Stomach (tissue), 9 donors: Measurements from ENCODE around the gene ROBO2. TPM values are rescaled to one million over a fixed set of nuclear protein-coding genes. Genes with fewer than 3 reads are reported as not detected.

Experiments used
- DNase-seq, 2 donors: peaks; one replicate each; pipeline versions ENCODE4 v3.0.0 to v3.0.0-alpha.2; 2013 to 2019
- H3K27ac ChIP-seq, 5 donors: fragments of 200-600 bp in 4 of 5; sonication (generic) in 4 of 5; one replicate each; pipeline ENCODE4 v1.5.1; 2013 to 2019; ENCODE audit warnings: mild to moderate bottlenecking in 1 of 5, moderate library complexity in 1 of 5
- H3K27me3 ChIP-seq, 3 donors: fragments of 200-600 bp; sonication (generic); one replicate each; pipeline ENCODE4 v1.5.1; 2017 to 2019; ENCODE audit warnings: mixed run types in 1 of 3
- H3K36me3 ChIP-seq, 4 donors: fragments of 200-600 bp; sonication (generic); 1 replicate in 3 of 4; 2 replicates in 1 of 4; pipeline ENCODE4 v1.5.1; 2016 to 2019
- H3K4me1 ChIP-seq, 4 donors: fragments of 200-600 bp; sonication (generic); one replicate each; pipeline ENCODE4 v1.5.1; 2016 to 2019
- H3K4me3 ChIP-seq, 4 donors: fragments of 200-600 bp; sonication (generic) in 3 of 4; one replicate each; pipeline ENCODE4 v1.5.1; 2016 to 2019; ENCODE audit warnings: mild to moderate bottlenecking in 1 of 4
- H3K9me3 ChIP-seq, 4 donors: fragments of 200-600 bp; sonication (generic); one replicate each; pipeline ENCODE4 v1.5.1; 2016 to 2019
- EP300 ChIP-seq: sonication (generic); formaldehyde crosslinking; IDR thresholded peaks from one replicate; pipeline ENCODE4 v1.6.1; 2017; ENCODE audit warnings: antibody characterized with exemption
- POLR2A ChIP-seq, 4 donors: fragments of 450-650 bp; IDR thresholded peaks; one replicate each; pipeline ENCODE4 v1.6.1; 2016; ENCODE audit warnings: antibody characterized with exemption in 4 of 4, control low read depth in 2 of 4, mild to moderate bottlenecking in 1 of 4, moderate library complexity in 1 of 4
- POLR2AphosphoS5 ChIP-seq, 3 donors: sonication (generic); formaldehyde crosslinking; IDR thresholded peaks; one replicate each; pipeline ENCODE4 v1.6.1; 2016; ENCODE audit warnings: antibody characterized with exemption in 3 of 3
- WGBS, 5 donors: extraction: QIAGEN DNeasy Blood & Tissue Kit in 3 of 5; methylation state at CpG; one replicate each; pipeline versions ENCODE4 v1.1.5 to v1.1.7; 2013 to 2018; 5-methylcytosine and 5-hydroxymethylcytosine counted together
- intact Hi-C: fragments of 100-400 bp; cut with DNase I; formaldehyde crosslinking; loops from one replicate; pipeline ENCODE4 v1.15.1; 2023; ENCODE audit warnings: low total_unique reads
- polyA plus RNA-seq, 3 donors: library from polyadenylated mRNA; stranded (reverse); fragments of 200-250 nt; gene quantifications; one replicate each; pipeline ENCODE4 v1.2.3, GENCODE V29; 2013
- total RNA-seq, 5 donors: library from RNA; depleted of rRNA; stranded (reverse); fragments of >200 nt; gene quantifications; one replicate each; pipeline versions ENCODE4 v1.1.0 to v1.2.3, GENCODE V29; 2014 to 2016
- TF ChIP-seq, protein P1 (sequence below), 7 experiments: fragments of 450-650 bp in 4 of 7; fragments of 200-600 bp in 3 of 7; sonication (generic) in 3 of 7; IDR thresholded peaks; one replicate each; pipeline ENCODE4 v1.5.1; 2016 to 2019; ENCODE audit warnings: antibody characterized with exemption in 7 of 7, control low read depth in 2 of 7, mild to moderate bottlenecking in 1 of 7
- donor health status: healthy with polysubstance abuse.
- donor health status: Bipolar disorder and iron deficiency.
- donor health status: healthy.

ROBO2 gene
- total and polyA plus RNA-seq, 8 donors, result 0.25 to 11.4 (median 0.45) TPM; not detected in 2

DNA sequence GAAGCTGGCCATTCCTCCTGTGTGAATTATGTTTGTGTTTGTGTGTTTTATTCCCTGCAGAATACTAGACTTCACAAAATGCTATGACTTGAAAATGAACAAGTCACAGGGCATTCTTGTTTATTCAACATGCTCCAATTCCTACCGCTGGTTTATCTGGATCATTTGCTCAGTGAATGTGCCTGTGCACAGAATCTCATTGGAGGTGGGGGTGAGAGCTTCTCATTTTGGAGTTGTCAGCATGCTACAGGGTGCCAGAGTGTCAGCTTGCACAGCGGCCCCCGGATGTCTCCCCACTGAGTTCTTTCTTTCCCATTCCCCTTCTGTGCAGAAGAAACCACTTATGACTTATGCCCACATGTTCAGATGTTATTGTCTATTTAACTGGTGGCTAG lies 428.7 kb downstream of the ROBO2 start:
- DNase-seq, result no peak
- Histone ChIP-seq H3K36me3 (no peaks in the 10 kb centered on the region), H3K4me3 (no peak overlapping the region), H3K9me3 (no peaks in the 10 kb centered on the region), H3K4me1 (peaks cover 0 to 16% (median 8%) of the 10 kb centered on the region in 4 donors), H3K27ac (no peak overlapping the region), H3K27me3 (no peaks in the 10 kb centered on the region)
- intact Hi-C loops, result no loop called here
- 41 to 56% (median 51%) methylated on average over 3 of the region's 3 CpGs for WGBS, 5 donors
- TF ChIP-seq POLR2AphosphoS5 (IDR thresholded peaks at IDR 0.05) (no peak), POLR2A (IDR thresholded peaks at IDR 0.05) (no peak)
- TF ChIP-seq, protein P1, sequence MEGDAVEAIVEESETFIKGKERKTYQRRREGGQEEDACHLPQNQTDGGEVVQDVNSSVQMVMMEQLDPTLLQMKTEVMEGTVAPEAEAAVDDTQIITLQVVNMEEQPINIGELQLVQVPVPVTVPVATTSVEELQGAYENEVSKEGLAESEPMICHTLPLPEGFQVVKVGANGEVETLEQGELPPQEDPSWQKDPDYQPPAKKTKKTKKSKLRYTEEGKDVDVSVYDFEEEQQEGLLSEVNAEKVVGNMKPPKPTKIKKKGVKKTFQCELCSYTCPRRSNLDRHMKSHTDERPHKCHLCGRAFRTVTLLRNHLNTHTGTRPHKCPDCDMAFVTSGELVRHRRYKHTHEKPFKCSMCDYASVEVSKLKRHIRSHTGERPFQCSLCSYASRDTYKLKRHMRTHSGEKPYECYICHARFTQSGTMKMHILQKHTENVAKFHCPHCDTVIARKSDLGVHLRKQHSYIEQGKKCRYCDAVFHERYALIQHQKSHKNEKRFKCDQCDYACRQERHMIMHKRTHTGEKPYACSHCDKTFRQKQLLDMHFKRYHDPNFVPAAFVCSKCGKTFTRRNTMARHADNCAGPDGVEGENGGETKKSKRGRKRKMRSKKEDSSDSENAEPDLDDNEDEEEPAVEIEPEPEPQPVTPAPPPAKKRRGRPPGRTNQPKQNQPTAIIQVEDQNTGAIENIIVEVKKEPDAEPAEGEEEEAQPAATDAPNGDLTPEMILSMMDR (IDR thresholded peaks at IDR 0.05), result no peak

GRCh38 chr3:77475507-77475906 lies 435.6 kb downstream of the ROBO2 start:
- Histone ChIP-seq H3K9me3 (no peaks in the 10 kb centered on the region), H3K4me3 (no peak overlapping the region), H3K27me3 (no peaks in the 10 kb centered on the region), H3K36me3 (no peaks in the 10 kb centered on the region), H3K27ac (no peak overlapping the region), H3K4me1 (no peaks in the 10 kb centered on the region)
- intact Hi-C loops, result no loop called here
- no peak for DNase-seq
- WGBS, 5 donors, result 39 to 54% (median 50%) methylated on average over 2 of the region's 2 CpGs
- TF ChIP-seq POLR2A (IDR thresholded peaks at IDR 0.05) (no peak), EP300 (no peak), POLR2AphosphoS5 (IDR thresholded peaks at IDR 0.05) (no peak)
- TF ChIP-seq, protein P1 (IDR thresholded peaks at IDR 0.05), result no peak

DNA sequence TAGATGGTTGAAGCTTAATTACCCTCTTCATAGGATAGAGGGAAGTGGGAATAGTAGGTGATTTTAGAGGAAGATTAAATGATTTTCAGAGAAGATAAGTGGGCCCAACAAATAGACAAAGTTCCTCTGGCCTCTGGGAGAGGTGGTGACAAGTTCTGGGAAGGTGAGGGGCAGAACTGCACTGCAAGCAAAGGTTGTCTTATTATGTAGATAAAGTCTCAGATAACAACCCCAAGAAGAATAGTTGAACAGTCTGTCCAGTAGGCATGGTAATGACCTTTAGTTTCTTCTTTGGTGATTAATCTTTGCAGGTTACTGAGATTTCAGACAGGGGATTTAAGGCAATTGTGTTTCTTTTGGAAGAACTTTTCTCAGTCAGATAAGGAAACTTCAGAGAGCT lies 439.1 kb downstream of the ROBO2 start:
- Histone ChIP-seq H3K27me3 (no peaks in the 10 kb centered on the region), H3K4me1 (no peaks in the 10 kb centered on the region), H3K36me3 (no peaks in the 10 kb centered on the region), H3K27ac (no peak overlapping the region), H3K9me3 (no peaks in the 10 kb centered on the region), H3K4me3 (no peak overlapping the region)
- intact Hi-C loops, result no loop called here
- DNase-seq, result no peak
- TF ChIP-seq, protein P1 (IDR thresholded peaks at IDR 0.05), result no peak
- TF ChIP-seq POLR2A (IDR thresholded peaks at IDR 0.05) (no peak), EP300 (no peak), POLR2AphosphoS5 (IDR thresholded peaks at IDR 0.05) (no peak)

DNA sequence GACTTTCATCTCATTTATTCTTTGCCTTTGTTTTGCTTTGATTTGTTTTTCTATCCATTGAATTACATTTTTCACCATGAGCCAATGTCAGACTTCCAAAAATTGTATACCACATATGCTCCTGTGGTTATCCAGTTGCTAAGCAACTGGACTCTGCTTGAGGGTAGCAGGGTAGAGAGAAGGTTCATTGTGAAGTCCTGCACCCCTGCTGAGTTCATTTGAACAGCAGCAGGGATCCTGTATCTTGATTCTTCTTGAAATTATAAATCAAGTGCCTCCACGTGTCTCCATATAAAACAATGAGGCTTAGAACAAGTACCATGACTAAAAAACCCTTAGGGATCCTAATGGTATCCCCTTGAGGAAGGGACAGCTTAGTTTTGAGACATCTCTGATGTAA lies 449.3 kb downstream of the ROBO2 start:
- TF ChIP-seq, protein P1 (IDR thresholded peaks at IDR 0.05), result no peak
- no peak for TF ChIP-seq EP300

More for the DNA sequence above, 449.3 kb downstream of the ROBO2 start:
- Histone ChIP-seq H3K4me3 (no peak overlapping the region), H3K27me3 (no peaks in the 10 kb centered on the region), H3K36me3 (no peaks in the 10 kb centered on the region), H3K27ac (no peak overlapping the region), H3K4me1 (no peaks in the 10 kb centered on the region), H3K9me3 (peaks cover 0 to 10% (median 3%) of the 10 kb centered on the region in 4 donors)
- 54 to 79% (median 63%) methylated on average over 1 of the region's 1 CpG for WGBS, 5 donors
- intact Hi-C loops, result no loop called here
- no peak for DNase-seq
